Endothelial cell of umbilical vein (primary cell): Measurements from ENCODE around the gene ZNF442.

Experiments used
- CTCF ChIP-seq, 2 donors: IDR thresholded peaks; 1 replicate in 1 of 2; 2 replicates in 1 of 2; pipeline ENCODE4 v1.5.1; 2011; ENCODE audit warnings: low read length in 2 of 2, mild to moderate bottlenecking in 2 of 2, moderate library complexity in 2 of 2, control low read depth in 1 of 2, inconsistent platforms in 1 of 2, low read depth in 1 of 2; ENCODE audit not compliant: insufficient read depth in 1 of 2; ENCODE audit errors: extremely low read depth in 1 of 2
- EZH2 ChIP-seq: IDR thresholded peaks from 2 replicates; pipeline ENCODE4 v1.6.1; 2012; ENCODE audit warnings: borderline replicate concordance, low read depth, mild to moderate bottlenecking, moderate library complexity, low read length, inconsistent platforms; ENCODE audit not compliant: severe bottlenecking
- FOS ChIP-seq: IDR thresholded peaks from 2 replicates; pipeline ENCODE4 v1.6.1; 2011; ENCODE audit warnings: mild to moderate bottlenecking, low read length, moderate library complexity, borderline replicate concordance; ENCODE audit not compliant: insufficient read depth
- JUN ChIP-seq: IDR thresholded peaks from 2 replicates; pipeline ENCODE4 v1.6.1; 2011; ENCODE audit warnings: borderline replicate concordance, low read depth; ENCODE audit not compliant: insufficient read length, insufficient read depth
- MAX ChIP-seq: IDR thresholded peaks from 2 replicates; pipeline ENCODE4 v1.6.1; 2011; ENCODE audit not compliant: insufficient read depth, insufficient read length
- MYC ChIP-seq: IDR thresholded peaks from one replicate; pipeline ENCODE4 v1.6.1; 2011; ENCODE audit warnings: mild to moderate bottlenecking, low read depth, low read length
- POLR2A ChIP-seq: IDR thresholded peaks from 2 replicates; pipeline ENCODE4 v1.6.1; 2012; ENCODE audit warnings: low read depth, mild to moderate bottlenecking, control low read depth, low read length
- POLR2AphosphoS5 ChIP-seq: IDR thresholded peaks from 2 replicates; pipeline ENCODE4 v1.6.1; 2012; ENCODE audit warnings: low read depth, mild to moderate bottlenecking, control low read depth, low read length, moderate library complexity; ENCODE audit not compliant: insufficient read depth

GRCh38 chr19:12353375-12353774, 12.1 kb downstream of the ZNF442 start:
- TF ChIP-seq POLR2A: no peak
- no peak for TF ChIP-seq EZH2
- TF ChIP-seq CTCF (IDR thresholded peaks at IDR 0.05; ENCODE audit: extremely low read depth in 1 of 2, insufficient read depth in 1 of 2, low read depth in 1 of 2, low read length in 2 of 2): no peak
- no peak for TF ChIP-seq MYC
- no peak for TF ChIP-seq JUN
- TF ChIP-seq POLR2AphosphoS5: no peak
- TF ChIP-seq MAX: no peak
- TF ChIP-seq FOS: no peak
